Measurements from ENCODE around the gene DMRTC2. TPM values are rescaled to one million over a fixed set of nuclear protein-coding genes. Genes with fewer than 3 reads are reported as not detected.

DMRTC2 gene
- total and polyA plus RNA-seq, 2 donors (not counting 1 experiment from before 2014, with no cell fraction given) = not detected

GRCh38 chr19:41848666-41849065 lies 3.8 kb downstream of the DMRTC2 start:
- peaks cover 8% of the 10 kb centered on the region for H3K27me3 Mint-ChIP-seq
- DNase-seq = no peak
- Histone ChIP-seq H3K27me3 (replicated peaks in 1 of 4; ENCODE audit: control extremely low read depth in 1 of 4, control insufficient read depth in 3 of 4, insufficient read depth in 4 of 4, low read length in 3 of 4) (no peaks in the 10 kb centered on the region), H3K36me3 (replicated peaks in 1 of 2; ENCODE audit: control extremely low read depth in 1 of 2, control insufficient read depth in 1 of 2, extremely low read depth in 1 of 2, insufficient read depth in 2 of 2, low read length in 1 of 2) (no peaks in the 10 kb centered on the region), H3K4me2 (replicated peaks; ENCODE audit: low read depth, low read length, poor library complexity, severe bottlenecking) (no peak overlapping the region), H4K20me1 (ENCODE audit: control insufficient read depth, insufficient read depth, low read length, poor library complexity, severe bottlenecking) (no peaks in the 10 kb centered on the region), H2AFZ (ENCODE audit: insufficient read depth, low read depth, low read length, poor library complexity, severe bottlenecking) (no peak overlapping the region), H3K79me2 (ENCODE audit: control insufficient read depth, insufficient read depth, low read length) (no peaks in the 10 kb centered on the region), H3K9me3 (ENCODE audit: control extremely low read depth in 1 of 3, control insufficient read depth in 2 of 3, insufficient read depth in 1 of 3, low read length in 2 of 3) (peaks cover 0 to 9% (median 0%) of the 10 kb centered on the region in 3 donors), H3K4me1 (ENCODE audit: control insufficient read depth in 2 of 2, insufficient read depth in 2 of 2, low read length in 2 of 2) (no peaks in the 10 kb centered on the region), H3K9ac (ENCODE audit: low read length) (no peak overlapping the region), H3K27ac (ENCODE audit: low read length in 2 of 2) (no peak overlapping the region), H3K4me3 (ENCODE audit: control extremely low read depth in 1 of 5, extremely low read depth in 1 of 5, insufficient read depth in 1 of 5, low read depth in 2 of 5, low read length in 4 of 5) (no peak overlapping the region)
- H3K4me3 Mint-ChIP-seq = no peak overlapping the region
- H3K4me1 Mint-ChIP-seq = no peaks in the 10 kb centered on the region
- ChIA-PET POLR2A (no interaction called here), CTCF (interaction anchor here (0.9 to 1.5 kb wide), 3 partner anchors 10 to 55 kb away, joined by 3 to 5 read pairs (median 4); partner anchors contain the start of gene RPS19)
- H3K27ac Mint-ChIP-seq = no peak overlapping the region
- no peak for ATAC-seq (ENCODE audit: low read depth)
- no peaks in the 10 kb centered on the region for H3K9me3 Mint-ChIP-seq (ENCODE audit: insufficient read depth)
- TF ChIP-seq CTCF (IDR thresholded peaks at IDR 0.05) (no peak), EZH2 (IDR thresholded peaks at IDR 0.05; ENCODE audit: borderline replicate concordance, insufficient read depth, low read depth, low read length, poor library complexity, severe bottlenecking) (no peak)
- intact Hi-C loops (cut with micrococcal nuclease) = no loop called here
- whole genome bisulfite sequencing (ENCODE audit: insufficient coverage) = 84% methylated on average over 5 of the region's 6 CpGs

GRCh38 chr19:41849067-41849466 lies 4.2 kb downstream of the DMRTC2 start:
- H3K27me3 Mint-ChIP-seq = peaks cover 8% of the 10 kb centered on the region
- H3K4me3 Mint-ChIP-seq = no peak overlapping the region
- Histone ChIP-seq H3K4me1 (ENCODE audit: control insufficient read depth in 2 of 2, insufficient read depth in 2 of 2, low read length in 2 of 2) (no peaks in the 10 kb centered on the region), H3K4me3 (ENCODE audit: control extremely low read depth in 1 of 5, extremely low read depth in 1 of 5, insufficient read depth in 1 of 5, low read depth in 2 of 5, low read length in 4 of 5) (no peak overlapping the region), H3K9me3 (ENCODE audit: control extremely low read depth in 1 of 3, control insufficient read depth in 2 of 3, insufficient read depth in 1 of 3, low read length in 2 of 3) (peaks cover 0 to 8% (median 0%) of the 10 kb centered on the region in 3 donors), H3K9ac (ENCODE audit: low read length) (no peak overlapping the region), H3K4me2 (replicated peaks; ENCODE audit: low read depth, low read length, poor library complexity, severe bottlenecking) (no peak overlapping the region), H4K20me1 (ENCODE audit: control insufficient read depth, insufficient read depth, low read length, poor library complexity, severe bottlenecking) (no peaks in the 10 kb centered on the region), H3K36me3 (replicated peaks in 1 of 2; ENCODE audit: control extremely low read depth in 1 of 2, control insufficient read depth in 1 of 2, extremely low read depth in 1 of 2, insufficient read depth in 2 of 2, low read length in 1 of 2) (no peaks in the 10 kb centered on the region), H3K27ac (ENCODE audit: low read length in 2 of 2) (no peak overlapping the region), H3K79me2 (ENCODE audit: control insufficient read depth, insufficient read depth, low read length) (no peaks in the 10 kb centered on the region), H3K27me3 (replicated peaks in 1 of 4; ENCODE audit: control extremely low read depth in 1 of 4, control insufficient read depth in 3 of 4, insufficient read depth in 4 of 4, low read length in 3 of 4) (no peaks in the 10 kb centered on the region), H2AFZ (ENCODE audit: insufficient read depth, low read depth, low read length, poor library complexity, severe bottlenecking) (no peak overlapping the region)
- intact Hi-C loops (cut with micrococcal nuclease) = no loop called here
- TF ChIP-seq CTCF (IDR thresholded peaks at IDR 0.05) (no peak), EZH2 (IDR thresholded peaks at IDR 0.05; ENCODE audit: borderline replicate concordance, insufficient read depth, low read depth, low read length, poor library complexity, severe bottlenecking) (no peak)
- H3K27ac Mint-ChIP-seq = no peak overlapping the region
- no peaks in the 10 kb centered on the region for H3K9me3 Mint-ChIP-seq (ENCODE audit: insufficient read depth)
- H3K4me1 Mint-ChIP-seq = no peaks in the 10 kb centered on the region
- no peak for ATAC-seq (ENCODE audit: low read depth)
- DNase-seq = no peak
- CTCF ChIA-PET = interaction anchor here (0.9 to 1.5 kb wide), 3 partner anchors 10 to 56 kb away, joined by 3 to 5 read pairs (median 4); partner anchors contain the start of gene RPS19
- POLR2A ChIA-PET = interaction anchor here (0.6 kb wide), 1 partner anchor 164 kb away, joined by 3 read pairs; no protein-coding TSS in a partner anchor
- no CpG with 5 or more reads among the region's 2 CpGs for WGBS (ENCODE audit: insufficient coverage)
